ENCODE measurements around the gene FAS.

GRCh38 chr10:89051593-89051992 lies 61.0 kb downstream of the FAS start:
- TF ChIP-seq CTCF (conservative IDR thresholded peaks at IDR 0.05; ENCODE audit: low read length) = no peak
- no peak for TF ChIP-seq EZH2phosphoT487 (IDR thresholded peaks at IDR 0.05; ENCODE audit: borderline replicate concordance, low read depth, low read length)
